ENCODE measurements around the gene MLLT10.

DNA sequence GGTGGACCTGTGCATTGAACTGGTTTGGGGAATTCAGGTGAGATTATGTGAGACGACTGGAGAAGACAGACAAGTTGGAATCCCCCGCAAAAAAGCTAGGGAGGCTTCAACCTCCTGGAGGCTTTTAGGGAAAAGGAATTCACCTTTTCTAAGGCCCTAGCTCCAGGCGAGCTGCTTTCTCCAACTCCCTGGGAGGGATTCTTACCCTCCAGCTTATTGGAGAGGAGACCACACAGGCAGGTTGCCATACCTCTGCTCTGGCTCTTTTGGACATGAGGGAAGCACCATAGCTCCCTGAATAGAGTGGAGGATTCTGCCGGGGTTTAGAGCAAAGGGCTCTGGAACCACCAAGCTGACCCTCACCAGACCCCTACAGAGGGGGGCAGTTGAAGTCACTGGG, 213.8 kb downstream of the MLLT10 start:
- TF ChIP-seq GATA2 (IDR thresholded peaks at IDR 0.05; ENCODE audit: low read depth, low read length) (no peak), GATA3 (IDR thresholded peaks at IDR 0.05; ENCODE audit: low read depth, low read length) (no peak)

Measured in SH-SY5Y (cell line).